ENCODE measurements around the gene KRTAP4-1.
"Not testable (repeated sequence)": the region's sequence is repeated elsewhere in the genome, so short reads cannot be mapped to it uniquely, and the experiment has no call there.

Gene KRTAP4-1
- 0 reads per million in 9 experiments for total RNA-seq

DNA sequence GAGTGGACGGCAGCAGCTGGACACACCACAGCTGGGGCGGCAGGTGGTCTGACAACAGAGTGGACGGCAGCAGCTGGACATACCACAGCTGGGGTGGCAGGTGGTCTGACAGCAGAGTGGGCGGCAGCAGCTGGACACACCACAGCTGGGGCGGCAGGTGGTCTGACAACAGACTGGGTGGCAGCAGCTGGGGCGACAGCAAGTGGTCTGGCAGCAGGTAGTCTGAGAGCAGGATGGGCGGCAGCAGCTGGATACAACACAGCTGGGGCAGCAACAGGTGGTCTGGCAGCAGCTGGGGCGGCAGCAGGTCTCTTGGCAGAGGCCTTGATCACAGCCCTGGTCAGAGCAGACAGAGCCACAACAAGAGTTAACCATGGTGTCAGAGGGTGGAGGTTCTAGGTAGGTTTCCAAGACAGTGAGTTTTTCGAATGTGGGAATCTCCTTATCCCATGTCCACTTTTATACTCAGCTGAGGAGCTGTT, at the start of gene KRTAP4-1:
Gene KRTAP4-1, minus strand, starts transcription at position 432 of the 482 bp plus-strand sequence. Its CDS starts 57 bp downstream, at position 375.
- Mint-ChIP-seq H3K27me3 (peaks cover 29 to 32% of the 10 kb centered on the region in 2 donors), H3K27ac (no peak within 1 kb of the TSS), H3K36me3 (ENCODE audit: insufficient read depth) (no peaks in the 10 kb centered on the region), H3K4me1 (ENCODE audit: low read depth in 2 of 2) (no peaks in the 10 kb centered on the region), H3K4me3 (no peak within 1 kb of the TSS), H3K9me3 (no peaks in the 10 kb centered on the region)
- ATAC-seq (replicated peaks) (no peak), DNase-seq (no peak)

DNA sequence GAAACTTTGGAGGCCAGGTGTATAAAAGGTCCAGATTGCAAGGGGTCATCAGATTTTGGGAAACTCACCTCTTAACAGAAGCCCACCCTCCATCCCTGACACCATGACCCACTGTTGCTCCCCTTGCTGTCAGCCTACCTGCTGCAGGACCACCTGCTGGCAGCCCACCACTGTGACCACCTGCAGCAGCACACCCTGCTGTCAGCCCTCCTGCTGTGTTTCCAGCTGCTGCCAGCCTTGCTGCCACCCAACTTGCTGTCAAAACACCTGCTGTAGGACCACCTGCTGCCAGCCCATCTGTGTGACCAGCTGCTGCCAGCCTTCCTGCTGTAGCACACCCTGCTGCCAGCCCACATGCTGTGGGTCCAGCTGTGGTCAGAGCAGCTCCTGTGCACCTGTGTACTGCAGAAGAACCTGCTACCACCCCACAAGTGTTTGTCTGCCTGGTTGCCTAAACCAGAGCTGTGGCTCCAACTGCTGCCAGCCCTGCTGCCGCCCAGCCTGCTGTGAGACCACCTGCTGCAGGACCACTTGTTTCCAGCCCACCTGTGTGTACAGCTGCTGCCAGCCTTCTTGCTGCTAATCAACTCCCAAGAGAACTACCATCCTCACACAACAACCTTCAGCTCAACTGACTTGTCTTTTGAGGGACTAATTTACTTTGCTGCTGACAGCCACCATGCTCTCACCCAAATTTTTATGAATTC, 47.8 kb upstream of the KRTAP4-1 start, which contains the start of gene KRTAP9-3:
Gene KRTAP9-3, plus strand, starts transcription at position 51 of the 707 bp plus-strand sequence. Its CDS starts 53 bp downstream, at position 104.
- H3K27me3 Mint-ChIP-seq: peaks cover 49 to 51% of the 10 kb centered on the region in 2 donors
- H3K4me1 Mint-ChIP-seq (ENCODE audit: low read depth in 2 of 2); H3K36me3 Mint-ChIP-seq (ENCODE audit: insufficient read depth); H3K9me3 Mint-ChIP-seq; H3K4me3 Mint-ChIP-seq; H3K27ac Mint-ChIP-seq; ATAC-seq (replicated peaks); DNase-seq: not testable (repeated sequence)

- no peak for DNase-seq
- H3K4me1 Mint-ChIP-seq (ENCODE audit: low read depth in 2 of 2): no peaks in the 10 kb centered on the region
- no peak for ATAC-seq (replicated peaks)
These were observed 47.0 kb upstream of the KRTAP4-1 start for GRCh38 chr17:41231731-41232130.

GRCh38 chr17:41230094-41230493, 45.4 kb upstream of the KRTAP4-1 start:
- ATAC-seq (replicated peaks) (no peak), DNase-seq (no peak)
- Mint-ChIP-seq H3K9me3 (no peaks in the 10 kb centered on the region), H3K27me3 (peaks cover 31 to 36% of the 10 kb centered on the region in 2 donors), H3K4me1 (ENCODE audit: low read depth in 2 of 2) (no peaks in the 10 kb centered on the region), H3K36me3 (ENCODE audit: insufficient read depth) (no peaks in the 10 kb centered on the region), H3K27ac (no peak overlapping the region), H3K4me3 (no peak overlapping the region)

More at GRCh38 chr17:41231731-41232130, 47.0 kb upstream of the KRTAP4-1 start:
- Mint-ChIP-seq H3K36me3 (ENCODE audit: insufficient read depth) (no peaks in the 10 kb centered on the region), H3K9me3 (no peaks in the 10 kb centered on the region), H3K4me3 (no peak overlapping the region), H3K27ac (no peak overlapping the region), H3K27me3 (peaks cover 45 to 46% of the 10 kb centered on the region in 2 donors)

DNA sequence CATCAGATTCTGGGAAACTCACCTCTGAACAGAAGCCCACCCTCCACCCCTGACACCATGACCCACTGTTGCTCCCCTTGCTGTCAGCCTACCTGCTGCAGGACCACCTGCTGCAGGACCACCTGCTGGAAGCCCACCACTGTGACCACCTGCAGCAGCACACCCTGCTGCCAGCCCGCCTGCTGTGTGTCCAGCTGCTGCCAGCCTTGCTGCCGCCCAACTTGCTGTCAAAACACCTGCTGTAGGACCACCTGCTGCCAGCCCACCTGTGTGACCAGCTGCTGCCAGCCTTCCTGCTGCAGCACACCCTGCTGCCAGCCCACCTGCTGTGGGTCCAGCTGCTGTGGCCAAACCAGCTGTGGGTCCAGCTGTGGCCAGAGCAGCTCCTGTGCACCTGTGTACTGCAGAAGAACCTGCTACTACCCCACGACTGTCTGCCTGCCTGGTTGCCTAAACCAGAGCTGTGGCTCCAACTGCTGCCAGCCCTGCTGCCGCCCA, 41.9 kb upstream of the KRTAP4-1 start, which contains the start of gene KRTAP9-2:
Gene KRTAP9-2, plus strand, starts transcription at position 51 of the 498 bp plus-strand sequence. Its CDS starts 7 bp downstream, at position 58.
- not testable (repeated sequence) for H3K4me3 Mint-ChIP-seq; H3K27ac Mint-ChIP-seq; DNase-seq; H3K36me3 Mint-ChIP-seq (ENCODE audit: insufficient read depth); H3K9me3 Mint-ChIP-seq; H3K4me1 Mint-ChIP-seq (ENCODE audit: low read depth in 2 of 2); ATAC-seq (replicated peaks)
- H3K27me3 Mint-ChIP-seq: peaks cover 14 to 15% of the 10 kb centered on the region in 2 donors

DNA sequence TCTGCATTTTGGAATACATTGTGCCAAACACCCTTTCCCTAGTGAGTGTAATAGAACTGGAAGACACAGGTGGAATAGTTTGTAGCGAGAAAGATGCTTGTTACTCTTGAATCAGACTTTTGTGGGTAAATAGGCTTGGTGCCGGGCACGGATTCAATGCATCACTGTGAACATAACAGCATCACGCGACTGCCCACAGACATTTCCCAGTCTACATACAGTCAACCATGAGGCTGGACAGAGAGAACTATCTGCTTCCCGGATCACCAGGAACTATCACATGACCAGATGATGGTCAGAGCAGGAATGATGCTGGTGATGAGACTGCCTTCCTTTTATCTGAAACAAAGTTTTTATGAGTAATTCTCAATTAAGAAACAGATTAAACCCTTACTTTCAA, 41.3 kb upstream of the KRTAP4-1 start:
- ATAC-seq (replicated peaks) (no peak), DNase-seq (no peak)
- no peaks in the 10 kb centered on the region for H3K4me1 Mint-ChIP-seq (ENCODE audit: low read depth in 2 of 2)
- H3K27ac Mint-ChIP-seq: no peak overlapping the region
- no peak overlapping the region for H3K4me3 Mint-ChIP-seq
- H3K9me3 Mint-ChIP-seq: no peaks in the 10 kb centered on the region
- no peaks in the 10 kb centered on the region for H3K36me3 Mint-ChIP-seq (ENCODE audit: insufficient read depth)
- H3K27me3 Mint-ChIP-seq: peaks cover 14 to 15% of the 10 kb centered on the region in 2 donors

- ATAC-seq (replicated peaks) (no peak), DNase-seq (no peak)
- Mint-ChIP-seq H3K27me3 (peaks cover 15 to 16% of the 10 kb centered on the region in 2 donors), H3K36me3 (ENCODE audit: insufficient read depth) (no peaks in the 10 kb centered on the region), H3K4me1 (ENCODE audit: low read depth in 2 of 2) (no peaks in the 10 kb centered on the region), H3K4me3 (no peak overlapping the region), H3K27ac (no peak overlapping the region), H3K9me3 (no peaks in the 10 kb centered on the region)
These were observed 39.1 kb upstream of the KRTAP4-1 start for GRCh38 chr17:41223821-41224220.

GRCh38 chr17:41215681-41216080, 31.0 kb upstream of the KRTAP4-1 start:
- Mint-ChIP-seq H3K36me3 (ENCODE audit: insufficient read depth) (no peaks in the 10 kb centered on the region), H3K4me3 (no peak overlapping the region), H3K4me1 (ENCODE audit: low read depth in 2 of 2) (no peaks in the 10 kb centered on the region), H3K27me3 (peaks cover 58 to 62% of the 10 kb centered on the region in 2 donors), H3K27ac (no peak overlapping the region), H3K9me3 (no peaks in the 10 kb centered on the region)
- DNase-seq (no peak), ATAC-seq (replicated peaks) (no peak)

DNA sequence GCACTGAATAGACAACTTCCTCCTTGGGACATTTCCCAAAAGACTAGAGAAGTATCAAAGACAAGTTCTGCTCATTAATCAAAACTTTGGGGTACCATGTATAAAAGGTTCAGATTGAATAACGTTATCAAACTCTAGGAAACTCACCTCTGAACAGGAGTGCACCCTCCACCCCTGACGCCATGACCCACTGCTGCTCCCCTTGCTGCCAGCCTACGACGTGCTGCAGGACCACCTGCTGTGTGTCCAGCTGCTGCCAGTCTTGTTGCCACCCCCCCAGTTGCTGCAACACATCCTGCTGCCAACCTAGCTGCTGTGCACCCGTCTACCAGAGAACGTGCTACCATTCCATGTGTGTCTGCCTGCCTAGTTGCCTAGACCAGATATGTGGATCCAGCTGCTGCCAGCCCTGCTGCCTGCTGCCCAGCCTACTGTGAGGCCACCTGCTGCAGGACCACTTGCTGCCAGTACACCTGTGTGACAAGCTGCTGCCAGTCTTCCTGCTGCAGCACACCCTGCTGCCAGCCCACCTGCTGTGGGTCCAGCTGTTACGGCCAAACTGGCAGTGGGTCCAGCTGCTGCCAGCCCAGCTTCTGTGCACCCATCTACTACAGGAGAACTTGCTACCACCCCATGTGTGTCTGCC, 27.9 kb upstream of the KRTAP4-1 start:
- Mint-ChIP-seq H3K36me3 (ENCODE audit: insufficient read depth) (no peaks in the 10 kb centered on the region), H3K4me3 (no peak overlapping the region), H3K4me1 (ENCODE audit: low read depth in 2 of 2) (no peaks in the 10 kb centered on the region), H3K27me3 (peaks cover 66 to 89% of the 10 kb centered on the region in 2 donors), H3K9me3 (no peaks in the 10 kb centered on the region), H3K27ac (peak overlapping the region in 1 of 2 donors; percentile 57)
- DNase-seq: no peak
- ATAC-seq (replicated peaks): no peak

- H3K9me3 Mint-ChIP-seq: no peaks in the 10 kb centered on the region
- H3K36me3 Mint-ChIP-seq (ENCODE audit: insufficient read depth): no peaks in the 10 kb centered on the region
- peaks cover 62 to 85% of the 10 kb centered on the region in 2 donors for H3K27me3 Mint-ChIP-seq
- H3K4me1 Mint-ChIP-seq (ENCODE audit: low read depth in 2 of 2): no peaks in the 10 kb centered on the region
- H3K4me3 Mint-ChIP-seq: no peak overlapping the region
- ATAC-seq (replicated peaks): no peak
- no peak overlapping the region for H3K27ac Mint-ChIP-seq
- DNase-seq: no peak
These were observed 27.2 kb upstream of the KRTAP4-1 start for GRCh38 chr17:41211845-41212466.

- Mint-ChIP-seq H3K9me3 (no peaks in the 10 kb centered on the region), H3K36me3 (ENCODE audit: insufficient read depth) (no peaks in the 10 kb centered on the region), H3K4me3 (no peak overlapping the region), H3K27me3 (peaks cover 16 to 21% of the 10 kb centered on the region in 2 donors), H3K4me1 (ENCODE audit: low read depth in 2 of 2) (no peaks in the 10 kb centered on the region), H3K27ac (no peak overlapping the region)
- ATAC-seq (replicated peaks): no peak
- DNase-seq: no peak
These were observed 14.8 kb upstream of the KRTAP4-1 start for GRCh38 chr17:41199421-41200078.

- H3K27me3 Mint-ChIP-seq: peaks cover 27 to 39% of the 10 kb centered on the region in 2 donors
- no peaks in the 10 kb centered on the region for H3K36me3 Mint-ChIP-seq (ENCODE audit: insufficient read depth)
- H3K9me3 Mint-ChIP-seq: no peaks in the 10 kb centered on the region
- H3K4me3 Mint-ChIP-seq: no peak overlapping the region
- H3K27ac Mint-ChIP-seq: no peak overlapping the region
- H3K4me1 Mint-ChIP-seq (ENCODE audit: low read depth in 2 of 2): no peaks in the 10 kb centered on the region
- ATAC-seq (replicated peaks) (no peak), DNase-seq (no peak)
These were observed 11.4 kb upstream of the KRTAP4-1 start for GRCh38 chr17:41196068-41196467.

GRCh38 chr17:41190328-41190727, 5.6 kb upstream of the KRTAP4-1 start:
- Mint-ChIP-seq H3K36me3 (ENCODE audit: insufficient read depth) (no peaks in the 10 kb centered on the region), H3K27ac (no peak overlapping the region), H3K4me1 (ENCODE audit: low read depth in 2 of 2) (peaks cover 0 to 2% of the 10 kb centered on the region in 2 donors), H3K4me3 (no peak overlapping the region), H3K27me3 (peaks cover 41 to 55% of the 10 kb centered on the region in 2 donors), H3K9me3 (no peaks in the 10 kb centered on the region)
- ATAC-seq (replicated peaks) (no peak), DNase-seq (no peak)

Measured in effector memory CD8-positive, alpha-beta T cell (primary cell).